ENCODE data around the gene IKZF5.

The IKZF5 gene

GRCh38 chr10:122984708-122985107, 23.9 kb downstream of the IKZF5 start:
- H3K4me3 ChIP-seq: no peak overlapping the region
- no peaks in the 10 kb centered on the region for H3K27me3 ChIP-seq (ENCODE audit: low read depth)
- DNase-seq (ENCODE audit: low spot score in 2 of 2): no peak
- no peaks in the 10 kb centered on the region for H3K9me3 ChIP-seq
- H3K36me3 ChIP-seq (replicated peaks): no peaks in the 10 kb centered on the region
- H3K4me1 ChIP-seq: peaks cover 12% of the 10 kb centered on the region
- in situ Hi-C loops (cut with MboI; ENCODE audit: low sequenced_read_pairs): no loop called here

- Histone ChIP-seq H3K4me3 (no peak overlapping the region), H3K36me3 (replicated peaks) (no peaks in the 10 kb centered on the region), H3K9me3 (no peaks in the 10 kb centered on the region), H3K4me1 (peaks cover 12% of the 10 kb centered on the region), H3K27me3 (ENCODE audit: low read depth) (no peaks in the 10 kb centered on the region)
- in situ Hi-C loops (cut with MboI; ENCODE audit: low sequenced_read_pairs): no loop called here
- DNase-seq (ENCODE audit: low spot score in 2 of 2): no peak
Observed at GRCh38 chr10:122983898-122984297, 24.7 kb downstream of the IKZF5 start.

GRCh38 chr10:122981066-122981464, 27.5 kb downstream of the IKZF5 start:
- in situ Hi-C loops (cut with MboI; ENCODE audit: low sequenced_read_pairs): no loop called here
- Histone ChIP-seq H3K9me3 (no peaks in the 10 kb centered on the region), H3K36me3 (replicated peaks) (no peaks in the 10 kb centered on the region), H3K27me3 (ENCODE audit: low read depth) (no peaks in the 10 kb centered on the region), H3K4me1 (peaks cover 7% of the 10 kb centered on the region), H3K4me3 (peak overlapping the region; percentile 93)
- peak; percentile 43 to 69 for DNase-seq (ENCODE audit: low spot score in 2 of 2)

- peak; percentile 64 to 91 for DNase-seq (ENCODE audit: low spot score in 2 of 2)
- in situ Hi-C loops (cut with MboI; ENCODE audit: low sequenced_read_pairs): no loop called here
- Histone ChIP-seq H3K4me1 (peaks cover 7% of the 10 kb centered on the region), H3K27me3 (ENCODE audit: low read depth) (no peaks in the 10 kb centered on the region), H3K36me3 (replicated peaks) (no peaks in the 10 kb centered on the region), H3K9me3 (no peaks in the 10 kb centered on the region), H3K4me3 (peak within 1 kb of the TSS; percentile 93)
Observed at GRCh38 chr10:122980209-122981065, 28.2 kb downstream of the IKZF5 start, which contains the start of gene PSTK. Gene PSTK (plus strand): TSS chr10:122980401. CDS start chr10:122980480, 79 bp downstream.

GRCh38 chr10:122974543-122975064, 34.0 kb downstream of the IKZF5 start:
- no peak overlapping the region for H3K4me3 ChIP-seq
- no peaks in the 10 kb centered on the region for H3K36me3 ChIP-seq (replicated peaks)
- H3K9me3 ChIP-seq: no peaks in the 10 kb centered on the region
- in situ Hi-C loops (cut with MboI; ENCODE audit: low sequenced_read_pairs): no loop called here
- H3K27me3 ChIP-seq (ENCODE audit: low read depth): no peaks in the 10 kb centered on the region
- DNase-seq (ENCODE audit: low spot score in 2 of 2): no peak
- peaks cover 3% of the 10 kb centered on the region for H3K4me1 ChIP-seq

- Histone ChIP-seq H3K27me3 (ENCODE audit: low read depth) (no peaks in the 10 kb centered on the region), H3K36me3 (replicated peaks) (no peaks in the 10 kb centered on the region), H3K4me3 (no peak overlapping the region), H3K9me3 (no peaks in the 10 kb centered on the region), H3K4me1 (peaks cover 3% of the 10 kb centered on the region)
- in situ Hi-C loops (cut with MboI; ENCODE audit: low sequenced_read_pairs): no loop called here
- peak in 1 of 2 experiments; percentile 31 for DNase-seq (ENCODE audit: low spot score in 2 of 2)
Observed at GRCh38 chr10:122974023-122974422, 34.6 kb downstream of the IKZF5 start.

GRCh38 chr10:122968698-122969097, 39.9 kb downstream of the IKZF5 start:
- H3K9me3 ChIP-seq: 0 out of 2 replicates have a peak, but pooled peaks cover 3% of the 10 kb centered on the region
- no peak overlapping the region for H3K4me3 ChIP-seq
- in situ Hi-C loops (cut with MboI; ENCODE audit: low sequenced_read_pairs): no loop called here
- no peaks in the 10 kb centered on the region; the same call in 1 of the 2 replicates for H3K4me1 ChIP-seq
- DNase-seq (ENCODE audit: low spot score in 2 of 2): no peak
- no peaks in the 10 kb centered on the region for H3K36me3 ChIP-seq (replicated peaks)
- H3K27me3 ChIP-seq (ENCODE audit: low read depth): no peaks in the 10 kb centered on the region

GRCh38 chr10:122966879-122967278, 41.7 kb downstream of the IKZF5 start:
- H3K9me3 ChIP-seq: 0 out of 2 replicates have a peak, but pooled peaks cover 3% of the 10 kb centered on the region
- no peaks in the 10 kb centered on the region for H3K27me3 ChIP-seq (ENCODE audit: low read depth)
- in situ Hi-C loops (cut with MboI; ENCODE audit: low sequenced_read_pairs): no loop called here
- no peak overlapping the region for H3K4me3 ChIP-seq
- no peaks in the 10 kb centered on the region for H3K4me1 ChIP-seq
- no peak for DNase-seq (ENCODE audit: low spot score in 2 of 2)
- H3K36me3 ChIP-seq (replicated peaks): no peaks in the 10 kb centered on the region

- Histone ChIP-seq H3K27me3 (ENCODE audit: low read depth) (no peaks in the 10 kb centered on the region), H3K9me3 (0 out of 2 replicates have a peak, but pooled peaks cover 2% of the 10 kb centered on the region), H3K4me1 (no peaks in the 10 kb centered on the region), H3K4me3 (no peak overlapping the region), H3K36me3 (replicated peaks) (no peaks in the 10 kb centered on the region)
- in situ Hi-C loops (cut with MboI; ENCODE audit: low sequenced_read_pairs): no loop called here
- DNase-seq (ENCODE audit: low spot score in 2 of 2): no peak
Observed at GRCh38 chr10:122962405-122962804, 46.2 kb downstream of the IKZF5 start.

GRCh38 chr10:122957474-122957873, 51.1 kb downstream of the IKZF5 start:
- Histone ChIP-seq H3K36me3 (replicated peaks) (peaks cover under 1% of the 10 kb centered on the region; the same call in 1 of the 2 replicates), H3K4me1 (peaks cover 2% of the 10 kb centered on the region), H3K9me3 (no peaks in the 10 kb centered on the region), H3K4me3 (no peak overlapping the region), H3K27me3 (ENCODE audit: low read depth) (no peaks in the 10 kb centered on the region)
- in situ Hi-C loops (cut with MboI; ENCODE audit: low sequenced_read_pairs): no loop called here
- no peak for DNase-seq (ENCODE audit: low spot score in 2 of 2)

GRCh38 chr10:122955892-122956291, 52.7 kb downstream of the IKZF5 start:
- peaks cover 5% of the 10 kb centered on the region; the same call in 1 of the 2 replicates for H3K36me3 ChIP-seq (replicated peaks)
- no peaks in the 10 kb centered on the region for H3K9me3 ChIP-seq
- no peaks in the 10 kb centered on the region for H3K27me3 ChIP-seq (ENCODE audit: low read depth)
- H3K4me3 ChIP-seq: no peak overlapping the region
- no peak for DNase-seq (ENCODE audit: low spot score in 2 of 2)
- in situ Hi-C loops (cut with MboI; ENCODE audit: low sequenced_read_pairs): no loop called here
- H3K4me1 ChIP-seq: peaks cover 7% of the 10 kb centered on the region

GRCh38 chr10:122954731-122955050, 53.9 kb downstream of the IKZF5 start:
- no peak for DNase-seq (ENCODE audit: low spot score in 2 of 2)
- in situ Hi-C loops (cut with MboI; ENCODE audit: low sequenced_read_pairs): no loop called here
- Histone ChIP-seq H3K27me3 (ENCODE audit: low read depth) (no peaks in the 10 kb centered on the region), H3K4me3 (0 out of 2 replicates have a peak overlapping the region, but pooled peaks have one; percentile 89), H3K4me1 (peaks cover 7% of the 10 kb centered on the region), H3K9me3 (no peaks in the 10 kb centered on the region), H3K36me3 (replicated peaks) (peaks cover 5% of the 10 kb centered on the region; the same call in 1 of the 2 replicates)

GRCh38 chr10:122953902-122954730, 54.5 kb downstream of the IKZF5 start, which contains the start of gene C10orf88:
Gene C10orf88 (minus strand): TSS chr10:122954227. CDS start chr10:122954178, 49 bp downstream.
- Histone ChIP-seq H3K4me3 (peak within 1 kb of the TSS; percentile 89), H3K36me3 (replicated peaks) (peaks cover 10% of the 10 kb centered on the region; the same call in 1 of the 2 replicates), H3K9me3 (no peaks in the 10 kb centered on the region), H3K27me3 (ENCODE audit: low read depth) (no peaks in the 10 kb centered on the region), H3K4me1 (peaks cover 7% of the 10 kb centered on the region)
- peak; percentile 95 to 97 for DNase-seq (ENCODE audit: low spot score in 2 of 2)
- in situ Hi-C loops (cut with MboI; ENCODE audit: low sequenced_read_pairs): no loop called here
